Activated effector memory CD4-positive, alpha-beta T cell treated with anti-CD3 and anti-CD28 coated beads, Interleukin-2, amount 50 U/mL, for 16 hours (primary cell): ENCODE data around the gene ANKS1B.
"Not testable (repeated sequence)": the region's sequence is repeated elsewhere in the genome, so short reads cannot be mapped to it uniquely, and the experiment has no call there.

ENCODE experiments used
- DNase-seq: peaks from one replicate; pipeline ENCODE4 v3.0.0-alpha.2; 2020

Gene ANKS1B

GRCh38 chr12:99250091-99250490 lies 734.6 kb downstream of the ANKS1B start:
- no peak for DNase-seq

GRCh38 chr12:99249543-99249942 lies 735.2 kb downstream of the ANKS1B start:
- DNase-seq: no peak

DNA sequence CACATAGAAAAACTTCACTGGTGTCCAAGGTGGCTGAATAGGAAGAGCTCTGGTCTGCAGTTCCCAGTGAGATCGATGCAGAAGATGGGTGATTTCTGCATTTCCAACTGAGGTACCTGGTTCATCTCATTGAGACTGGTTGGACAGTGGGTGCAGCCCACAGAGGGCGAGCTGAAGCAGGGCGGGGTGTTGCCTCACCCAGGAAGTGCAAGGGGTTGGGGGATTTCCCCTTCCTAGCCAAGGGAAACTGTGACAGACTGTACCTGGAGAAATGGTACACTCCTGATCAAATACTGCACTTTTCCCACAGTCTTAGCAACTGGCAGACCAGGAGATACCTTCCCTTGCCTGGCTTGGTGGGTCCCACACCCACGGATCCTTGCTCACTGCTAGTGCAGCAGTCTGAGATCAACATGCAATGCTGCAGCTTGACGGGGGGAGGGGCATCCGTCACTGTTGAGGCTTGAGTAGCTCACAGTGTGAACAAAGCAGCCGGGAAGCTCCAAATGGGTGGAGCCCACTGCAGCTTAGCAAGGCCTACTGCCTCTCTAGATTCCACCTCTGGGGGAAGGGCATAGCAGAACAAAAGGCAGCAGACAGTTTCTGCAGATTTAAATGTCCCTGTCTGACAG lies 746.7 kb downstream of the ANKS1B start:
- DNase-seq: not testable (repeated sequence)

- DNase-seq: no peak
Observed at GRCh38 chr12:99235381-99235780, 749.4 kb downstream of the ANKS1B start.

GRCh38 chr12:99234702-99235101 lies 750.0 kb downstream of the ANKS1B start:
- no peak for DNase-seq

GRCh38 chr12:99232324-99232723 lies 752.4 kb downstream of the ANKS1B start:
- DNase-seq: no peak

GRCh38 chr12:99231031-99231430 lies 753.7 kb downstream of the ANKS1B start:
- no peak for DNase-seq

- no peak for DNase-seq
Observed at GRCh38 chr12:99224237-99224636, 760.5 kb downstream of the ANKS1B start.

- no peak for DNase-seq
Observed at GRCh38 chr12:99223579-99223978, 761.2 kb downstream of the ANKS1B start.

DNA sequence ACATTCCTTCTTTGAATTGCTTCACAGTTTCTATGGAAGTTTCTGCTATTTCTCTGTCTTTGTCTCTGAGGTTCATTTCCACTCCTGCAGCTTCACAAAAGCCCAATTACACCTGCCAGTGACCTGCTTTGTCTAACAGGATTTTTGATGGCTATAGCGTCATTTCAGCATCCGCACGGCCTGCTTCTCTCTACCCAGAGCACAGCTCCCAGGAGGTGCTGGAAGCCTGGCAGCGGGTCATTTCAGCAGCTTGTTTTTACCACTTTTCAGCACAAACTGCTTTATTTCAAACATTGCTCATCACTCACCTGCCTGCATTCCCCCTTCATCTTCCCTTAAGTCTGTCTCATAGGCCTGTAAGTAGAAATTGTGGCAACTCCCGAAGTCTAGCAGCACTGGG lies 771.7 kb downstream of the ANKS1B start:
- DNase-seq: no peak

GRCh38 chr12:99212275-99212674 lies 772.5 kb downstream of the ANKS1B start:
- no peak for DNase-seq

DNA sequence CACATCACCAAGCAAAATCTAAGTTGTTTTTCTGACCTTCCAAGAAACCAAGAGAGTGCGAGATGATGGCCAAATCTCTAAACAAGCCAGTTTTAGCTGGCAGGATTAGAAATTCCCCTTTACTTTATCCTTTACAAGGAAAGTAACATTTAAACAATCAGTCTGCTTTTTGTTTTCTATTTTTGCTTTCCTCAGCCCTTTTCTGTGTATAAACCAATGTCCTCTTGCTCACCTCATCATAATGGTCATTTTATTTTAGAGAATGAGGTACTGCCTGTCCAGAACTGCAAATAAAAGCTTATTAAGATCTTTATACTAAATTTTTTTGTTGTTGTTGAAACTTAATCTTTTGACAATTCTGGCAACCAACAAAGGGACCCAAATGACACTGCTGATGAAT lies 779.6 kb downstream of the ANKS1B start:
- DNase-seq: no peak

GRCh38 chr12:99201906-99202645 lies 782.7 kb downstream of the ANKS1B start:
- no peak for DNase-seq

DNA sequence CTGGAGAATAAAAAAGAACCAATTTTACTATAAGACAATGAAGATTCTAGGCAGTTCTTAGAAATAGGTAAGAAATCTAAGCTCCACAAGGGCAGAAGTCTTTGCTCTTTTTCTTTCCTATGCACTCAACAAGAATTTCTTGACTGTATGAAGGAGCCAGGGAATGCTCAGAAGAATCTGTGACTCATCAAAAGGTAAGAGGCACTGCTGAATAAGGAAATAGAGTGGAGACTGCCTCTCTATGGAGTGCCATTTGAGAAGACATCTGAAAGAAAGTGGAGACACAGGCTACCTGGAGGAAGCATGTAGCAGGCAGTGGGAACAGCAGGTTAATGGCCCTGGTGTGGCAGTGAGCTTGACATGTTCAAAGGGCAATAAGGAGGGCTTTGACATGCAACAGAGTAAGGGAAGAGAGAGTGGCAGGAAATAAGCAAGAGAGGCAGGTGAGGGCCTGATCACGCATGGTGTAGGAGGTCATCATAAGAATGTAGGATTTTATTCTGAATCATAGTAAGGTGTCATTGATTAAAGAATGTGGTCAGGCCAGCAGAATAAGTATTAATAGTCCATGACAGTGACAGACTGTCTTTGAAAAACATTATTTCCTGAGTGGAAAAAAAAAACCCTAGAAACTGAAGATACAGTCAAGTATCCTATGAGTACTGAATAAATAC lies 783.9 kb downstream of the ANKS1B start:
- DNase-seq: no peak

- DNase-seq: no peak
Observed at GRCh38 chr12:99195474-99195873, 789.3 kb downstream of the ANKS1B start.

GRCh38 chr12:99192489-99192888 lies 792.2 kb downstream of the ANKS1B start:
- no peak for DNase-seq

- no peak for DNase-seq
Observed at GRCh38 chr12:99176871-99177270, 807.9 kb downstream of the ANKS1B start.

DNA sequence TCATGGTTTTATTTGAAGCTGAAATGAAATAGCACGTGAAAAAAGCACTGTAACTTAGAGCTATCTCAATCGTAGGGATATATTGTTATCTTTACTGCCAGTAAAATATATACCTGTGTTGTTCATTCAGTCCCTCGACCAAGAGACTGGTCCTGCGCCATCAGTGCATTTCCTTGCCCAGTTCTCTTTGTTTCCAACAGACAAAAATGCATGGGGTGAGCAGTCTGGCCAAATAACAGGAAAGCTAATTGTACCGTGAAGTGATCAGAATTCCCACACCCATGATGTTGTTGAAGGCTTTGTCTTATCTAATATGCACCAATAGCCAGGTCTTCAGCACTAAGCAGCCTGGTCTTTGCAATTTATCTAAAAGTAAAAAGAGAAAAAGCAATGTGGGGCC lies 814.3 kb downstream of the ANKS1B start:
- no peak for DNase-seq

GRCh38 chr12:99170037-99170436 lies 814.7 kb downstream of the ANKS1B start:
- DNase-seq: no peak

DNA sequence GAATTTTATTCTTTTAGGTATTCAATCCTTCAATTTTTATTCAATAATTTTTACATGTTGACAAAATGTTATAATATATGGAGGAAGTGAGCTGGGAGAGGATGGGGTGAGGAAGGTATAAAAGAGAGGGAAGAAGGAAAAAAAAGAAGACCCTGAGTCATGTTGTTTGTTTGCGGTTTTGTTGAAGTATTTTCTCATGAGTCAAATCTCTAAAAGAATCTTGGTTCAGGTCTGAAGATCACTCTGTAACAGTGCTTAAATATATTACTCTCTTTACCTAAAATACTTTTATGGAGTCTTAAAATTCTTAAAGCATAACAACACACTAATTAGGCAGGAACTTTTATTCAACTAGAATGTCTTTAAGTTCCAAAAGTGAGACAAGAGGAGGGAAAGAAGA lies 826.8 kb downstream of the ANKS1B start:
- no peak for DNase-seq

- DNase-seq: no peak
Observed at GRCh38 chr12:99154983-99155336, 829.8 kb downstream of the ANKS1B start.

GRCh38 chr12:99154216-99154982 lies 830.3 kb downstream of the ANKS1B start:
- DNase-seq: no peak

GRCh38 chr12:99153293-99153692 lies 831.4 kb downstream of the ANKS1B start:
- no peak for DNase-seq

DNA sequence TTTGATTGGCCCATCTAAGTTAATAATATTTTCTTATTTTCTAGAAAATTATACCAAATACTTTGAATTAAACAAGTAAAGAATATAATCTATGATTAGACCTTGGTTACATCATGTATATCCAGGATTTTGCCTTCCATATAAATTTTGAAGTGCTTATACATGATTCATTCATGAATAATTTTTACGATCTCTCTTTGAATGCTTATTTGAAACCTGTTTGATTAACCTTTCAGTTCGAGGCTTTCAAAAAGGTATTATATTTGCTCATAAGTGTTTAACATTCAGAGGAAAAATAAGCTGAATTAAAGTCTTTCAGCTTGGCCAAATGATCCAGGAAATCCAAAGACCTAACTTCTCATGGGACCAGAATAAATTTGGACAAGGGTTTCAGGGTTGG lies 832.4 kb downstream of the ANKS1B start:
- DNase-seq: no peak
